NCI-H2107 (cell line): ENCODE measurements around the gene NCAPG.

Source experiments
- DNase-seq: peaks from one replicate; lab custom pipeline; 2025; lab: John Stamatoyannopoulos, UW

The NCAPG gene

DNA sequence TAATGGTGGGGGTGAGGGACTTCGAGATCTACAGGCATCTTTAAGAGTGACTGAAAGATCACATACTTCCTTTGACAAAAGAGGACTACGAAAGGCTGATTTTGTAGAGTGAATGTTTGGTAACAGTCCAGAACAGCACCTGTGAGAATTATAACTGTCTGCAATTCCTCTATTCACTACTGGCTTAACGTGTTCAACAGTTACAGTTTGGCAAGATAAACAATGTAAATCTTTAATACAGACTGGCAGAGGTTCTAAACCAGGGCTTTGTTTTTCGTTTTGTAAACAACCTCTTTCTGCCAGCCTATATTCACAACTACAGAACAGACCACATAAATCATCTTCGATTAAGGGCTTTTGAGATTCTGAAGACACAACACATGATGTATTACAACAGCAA, 66.9 kb downstream of the NCAPG start:
- DNase-seq, result no peak

DNA sequence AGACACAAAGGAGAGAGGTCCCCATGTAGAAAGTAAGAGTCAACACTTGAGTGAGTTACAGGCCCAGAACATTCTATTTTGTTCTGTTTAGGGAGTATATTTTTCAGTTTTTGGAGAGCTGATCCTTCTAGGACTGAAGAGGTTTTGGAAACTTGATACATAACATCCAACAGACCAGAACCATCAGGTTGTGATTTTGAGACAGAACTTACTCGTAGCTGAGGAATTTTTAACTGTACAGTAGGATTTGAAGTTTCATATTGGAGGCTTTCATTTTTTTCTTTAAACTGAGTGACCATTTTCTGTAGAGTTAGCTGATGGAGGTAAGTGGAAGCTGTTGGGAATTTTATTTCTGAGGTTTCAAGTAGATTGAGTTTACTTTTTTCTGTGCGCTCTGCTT, 73.3 kb downstream of the NCAPG start:
- DNase-seq, result no peak

DNA sequence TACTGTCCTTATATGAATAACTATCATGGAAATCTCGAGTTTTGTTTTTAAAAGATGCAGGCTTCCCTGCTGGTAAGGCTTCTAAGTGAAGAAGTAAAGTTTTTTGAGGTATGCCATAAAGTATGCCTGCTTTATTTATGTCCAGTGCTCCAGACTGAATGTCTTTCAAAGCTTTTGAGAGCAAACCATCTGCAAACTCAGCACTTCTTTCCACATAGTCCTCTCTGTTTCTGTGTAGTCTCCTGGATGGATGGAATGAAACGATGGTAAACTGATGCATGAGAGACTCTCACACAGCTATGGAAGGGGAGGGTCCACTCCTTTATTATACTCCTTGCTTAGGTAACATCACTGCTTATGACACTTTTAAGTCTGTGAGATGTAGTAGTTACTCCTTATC, 73.7 kb downstream of the NCAPG start:
- no peak for DNase-seq

DNA sequence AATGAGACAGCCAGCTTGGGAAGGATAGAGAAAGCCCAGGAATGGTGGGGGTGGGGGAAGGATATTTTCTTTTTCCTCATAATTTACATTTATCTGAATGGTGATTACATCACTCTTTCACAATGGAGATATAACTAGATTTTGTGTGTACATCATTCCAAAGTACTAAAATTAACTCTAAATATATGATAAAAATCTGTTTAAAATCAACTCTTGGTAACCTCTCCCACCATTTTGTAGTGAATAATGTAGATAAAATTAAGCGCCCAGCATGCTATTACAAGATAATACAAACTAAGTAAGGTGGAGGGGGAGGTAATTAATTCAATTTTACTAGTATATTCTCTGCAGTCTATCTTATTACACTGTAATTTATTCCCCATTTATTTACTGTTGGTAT, 78.9 kb downstream of the NCAPG start:
- DNase-seq, result no peak

DNA sequence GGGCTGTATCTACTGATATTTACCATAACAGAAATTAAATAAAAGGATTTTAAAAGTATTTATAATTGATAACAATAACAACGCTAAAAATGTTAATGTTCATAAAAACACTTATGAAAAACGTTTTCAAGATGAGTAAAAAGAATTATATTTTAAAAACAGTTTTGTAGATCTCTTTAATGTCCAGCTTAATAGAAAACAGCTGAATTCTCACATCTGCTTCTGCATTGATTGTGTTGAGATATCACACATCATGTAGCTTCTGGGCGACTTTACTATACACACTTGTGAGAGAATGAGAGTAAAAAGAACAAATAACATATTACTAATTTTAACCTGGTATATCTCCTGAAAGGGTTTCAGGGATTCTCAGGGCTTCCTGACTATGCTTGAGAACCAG, 83.6 kb downstream of the NCAPG start:
- no peak for DNase-seq
